ENCODE measurements around the gene DCST2. TPM values are rescaled to one million over a fixed set of nuclear protein-coding genes. Genes with fewer than 3 reads are reported as not detected.

DCST2 gene
- total RNA-seq, 1 experiment from 2014 or later = 0.21 TPM

- no peaks in the 10 kb centered on the region for H3K9me3 ChIP-seq (ENCODE audit: low read depth, low read length, poor library complexity, severe bottlenecking)
- intact Hi-C loops (cut with micrococcal nuclease; ENCODE audit: unreplicated experiment) = no loop called here
- no peak overlapping the region for H3K4me3 ChIP-seq (ENCODE audit: low read depth, low read length, poor library complexity, severe bottlenecking)
- H3K27ac ChIP-seq (ENCODE audit: low read depth, low read length, poor library complexity, severe bottlenecking) = no peak overlapping the region
- TF ChIP-seq EZH2 (IDR thresholded peaks at IDR 0.05; ENCODE audit: borderline replicate concordance, low read depth, low read length, poor library complexity, severe bottlenecking) (no peak), CTCF (conservative IDR thresholded peaks at IDR 0.05; ENCODE audit: low read depth, low read length) (no peak)
- no peaks in the 10 kb centered on the region for H3K4me1 ChIP-seq (ENCODE audit: insufficient read depth, low read length, poor library complexity, severe bottlenecking)
- H3K36me3 ChIP-seq (ENCODE audit: insufficient read depth, low read length, poor library complexity, severe bottlenecking) = peaks cover 40% of the 10 kb centered on the region
- H3K27me3 ChIP-seq (replicated peaks; ENCODE audit: insufficient read depth, low read depth, low read length, poor library complexity) = no peaks in the 10 kb centered on the region
- no TSS peak for BruUV-seq (replicated peaks)
- CTCF ChIA-PET = no interaction called here
- POLR2A ChIA-PET (ENCODE audit: low non-redundant PET) = no interaction called here
- DNase-seq (ENCODE audit: low spot score) = no peak
Measured at GRCh38 chr1:154990276-154990675, 43.3 kb downstream of the DCST2 start.

- Histone ChIP-seq H3K9me3 (ENCODE audit: low read depth, low read length, poor library complexity, severe bottlenecking) (no peaks in the 10 kb centered on the region), H3K27ac (ENCODE audit: low read depth, low read length, poor library complexity, severe bottlenecking) (no peak overlapping the region), H3K27me3 (replicated peaks; ENCODE audit: insufficient read depth, low read depth, low read length, poor library complexity) (no peaks in the 10 kb centered on the region), H3K4me1 (ENCODE audit: insufficient read depth, low read length, poor library complexity, severe bottlenecking) (no peaks in the 10 kb centered on the region), H3K36me3 (ENCODE audit: insufficient read depth, low read length, poor library complexity, severe bottlenecking) (peaks cover 40% of the 10 kb centered on the region), H3K4me3 (ENCODE audit: low read depth, low read length, poor library complexity, severe bottlenecking) (no peak overlapping the region)
- TF ChIP-seq EZH2 (IDR thresholded peaks at IDR 0.05; ENCODE audit: borderline replicate concordance, low read depth, low read length, poor library complexity, severe bottlenecking) = no peak
- TF ChIP-seq CTCF (conservative IDR thresholded peaks at IDR 0.05; ENCODE audit: low read depth, low read length) = no peak
- BruUV-seq (replicated peaks) = no TSS peak
- POLR2A ChIA-PET (ENCODE audit: low non-redundant PET) = no interaction called here
- intact Hi-C loops (cut with micrococcal nuclease; ENCODE audit: unreplicated experiment) = no loop called here
- CTCF ChIA-PET = no interaction called here
- DNase-seq (ENCODE audit: low spot score) = no peak
Measured at GRCh38 chr1:154989195-154989860, 44.3 kb downstream of the DCST2 start.

- Histone ChIP-seq H3K36me3 (ENCODE audit: insufficient read depth, low read length, poor library complexity, severe bottlenecking) (peaks cover 40% of the 10 kb centered on the region), H3K27me3 (replicated peaks; ENCODE audit: insufficient read depth, low read depth, low read length, poor library complexity) (no peaks in the 10 kb centered on the region), H3K27ac (ENCODE audit: low read depth, low read length, poor library complexity, severe bottlenecking) (no peak overlapping the region), H3K4me1 (ENCODE audit: insufficient read depth, low read length, poor library complexity, severe bottlenecking) (no peaks in the 10 kb centered on the region), H3K4me3 (ENCODE audit: low read depth, low read length, poor library complexity, severe bottlenecking) (no peak overlapping the region), H3K9me3 (ENCODE audit: low read depth, low read length, poor library complexity, severe bottlenecking) (no peaks in the 10 kb centered on the region)
- TF ChIP-seq CTCF (conservative IDR thresholded peaks at IDR 0.05; ENCODE audit: low read depth, low read length) (no peak), EZH2 (IDR thresholded peaks at IDR 0.05; ENCODE audit: borderline replicate concordance, low read depth, low read length, poor library complexity, severe bottlenecking) (no peak)
- intact Hi-C loops (cut with micrococcal nuclease; ENCODE audit: unreplicated experiment) = no loop called here
- DNase-seq (ENCODE audit: low spot score) = no peak
- no TSS peak for BruUV-seq (replicated peaks)
- CTCF ChIA-PET = interaction anchor here (1.3 kb wide), 1 partner anchor 11 kb away, joined by 5 read pairs; no protein-coding TSS in a partner anchor
- POLR2A ChIA-PET (ENCODE audit: low non-redundant PET) = no interaction called here
Measured at GRCh38 chr1:154988058-154988954, 45.3 kb downstream of the DCST2 start.
